ENCODE data around the gene FAM83F. TPM values are rescaled to one million over a fixed set of nuclear protein-coding genes. Genes with fewer than 3 reads are reported as not detected.

Gene FAM83F
- total and polyA plus RNA-seq, 2 donors (not counting 1 experiment from before 2014, with no cell fraction given) = not detected

- Histone ChIP-seq H3K36me3 (ENCODE audit: control insufficient read depth, insufficient read depth, low read length) (no peaks in the 10 kb centered on the region), H3K27ac (ENCODE audit: insufficient read depth, low read length) (no peak overlapping the region), H3K4me3 (replicated peaks in 1 of 4; ENCODE audit: control extremely low read depth in 1 of 4, insufficient read depth in 1 of 4, low read depth in 3 of 4, low read length in 4 of 4) (no peak overlapping the region), H3K9ac (ENCODE audit: insufficient read depth, low read length) (no peak overlapping the region), H2AFZ (ENCODE audit: low read length) (no peak overlapping the region), H3K79me2 (ENCODE audit: control insufficient read depth, insufficient read depth, low read length) (no peaks in the 10 kb centered on the region), H3K27me3 (ENCODE audit: control insufficient read depth, insufficient read depth, low read length) (peaks cover 2% of the 10 kb centered on the region), H3K4me2 (ENCODE audit: extremely low read depth, insufficient read depth, low read length) (no peak overlapping the region), H3K9me3 (ENCODE audit: control insufficient read depth, insufficient read depth, low read depth, low read length) (no peaks in the 10 kb centered on the region), H4K20me1 (ENCODE audit: control insufficient read depth, extremely low read depth, insufficient read depth, low read length) (no peaks in the 10 kb centered on the region), H3K4me1 (ENCODE audit: control insufficient read depth, extremely low read depth, insufficient read depth, low read length) (no peaks in the 10 kb centered on the region)
- TF ChIP-seq CTCF (conservative IDR thresholded peaks at IDR 0.05 in 1 of 2, IDR thresholded peaks at IDR 0.05 in 1 of 2; ENCODE audit: low read depth in 1 of 2, low read length in 2 of 2) = no peak
- TF ChIP-seq EZH2 (IDR thresholded peaks at IDR 0.05; ENCODE audit: low read length, missing control alignments) = no peak
- no peak for DNase-seq (ENCODE audit: low read depth in 2 of 2)
Measured at GRCh38 chr22:39952347-39952746, 42.4 kb upstream of the FAM83F start.

- Histone ChIP-seq H3K4me1 (ENCODE audit: control insufficient read depth, extremely low read depth, insufficient read depth, low read length) (no peaks in the 10 kb centered on the region), H3K4me3 (replicated peaks in 1 of 4; ENCODE audit: control extremely low read depth in 1 of 4, insufficient read depth in 1 of 4, low read depth in 3 of 4, low read length in 4 of 4) (no peak overlapping the region), H3K9me3 (ENCODE audit: control insufficient read depth, insufficient read depth, low read depth, low read length) (no peaks in the 10 kb centered on the region), H4K20me1 (ENCODE audit: control insufficient read depth, extremely low read depth, insufficient read depth, low read length) (no peaks in the 10 kb centered on the region), H3K4me2 (ENCODE audit: extremely low read depth, insufficient read depth, low read length) (no peak overlapping the region), H3K36me3 (ENCODE audit: control insufficient read depth, insufficient read depth, low read length) (no peaks in the 10 kb centered on the region), H3K9ac (ENCODE audit: insufficient read depth, low read length) (no peak overlapping the region), H3K27ac (ENCODE audit: insufficient read depth, low read length) (no peak overlapping the region), H3K27me3 (ENCODE audit: control insufficient read depth, insufficient read depth, low read length) (peaks cover 2% of the 10 kb centered on the region), H2AFZ (ENCODE audit: low read length) (no peak overlapping the region), H3K79me2 (ENCODE audit: control insufficient read depth, insufficient read depth, low read length) (no peaks in the 10 kb centered on the region)
- no peak for DNase-seq (ENCODE audit: low read depth in 2 of 2)
- no peak for TF ChIP-seq EZH2 (IDR thresholded peaks at IDR 0.05; ENCODE audit: low read length, missing control alignments)
- TF ChIP-seq CTCF (conservative IDR thresholded peaks at IDR 0.05 in 1 of 2, IDR thresholded peaks at IDR 0.05 in 1 of 2; ENCODE audit: low read depth in 1 of 2, low read length in 2 of 2) = no peak
Measured at GRCh38 chr22:39953101-39953500, 41.7 kb upstream of the FAM83F start.

GRCh38 chr22:39954584-39955055 is 40.1 kb upstream of the FAM83F start:
- no peaks in the 10 kb centered on the region for H3K9me3 ChIP-seq (ENCODE audit: control insufficient read depth, insufficient read depth, low read depth, low read length)
- H4K20me1 ChIP-seq (ENCODE audit: control insufficient read depth, extremely low read depth, insufficient read depth, low read length) = no peaks in the 10 kb centered on the region
- no peak overlapping the region for H3K4me2 ChIP-seq (ENCODE audit: extremely low read depth, insufficient read depth, low read length)
- DNase-seq (ENCODE audit: low read depth in 2 of 2) = peak; percentile 88 to 97
- H3K27ac ChIP-seq (ENCODE audit: insufficient read depth, low read length) = no peak overlapping the region
- TF ChIP-seq EZH2 (IDR thresholded peaks at IDR 0.05; ENCODE audit: low read length, missing control alignments) (no peak), CTCF (conservative IDR thresholded peaks at IDR 0.05 in 1 of 2, IDR thresholded peaks at IDR 0.05 in 1 of 2; ENCODE audit: low read depth in 1 of 2, low read length in 2 of 2) (no peak)
- H2AFZ ChIP-seq (ENCODE audit: low read length) = no peak overlapping the region
- no peaks in the 10 kb centered on the region for H3K79me2 ChIP-seq (ENCODE audit: control insufficient read depth, insufficient read depth, low read length)
- H3K4me3 ChIP-seq (replicated peaks in 1 of 4; ENCODE audit: control extremely low read depth in 1 of 4, insufficient read depth in 1 of 4, low read depth in 3 of 4, low read length in 4 of 4) = no peak overlapping the region
- H3K36me3 ChIP-seq (ENCODE audit: control insufficient read depth, insufficient read depth, low read length) = no peaks in the 10 kb centered on the region
- no peaks in the 10 kb centered on the region for H3K27me3 ChIP-seq (ENCODE audit: control insufficient read depth, insufficient read depth, low read length)
- H3K4me1 ChIP-seq (ENCODE audit: control insufficient read depth, extremely low read depth, insufficient read depth, low read length) = no peaks in the 10 kb centered on the region
- no peak overlapping the region for H3K9ac ChIP-seq (ENCODE audit: insufficient read depth, low read length)
